ENCODE results near the gene GALNT6. TPM values are rescaled to one million over a fixed set of nuclear protein-coding genes. Genes with fewer than 3 reads are reported as not detected.

GALNT6 gene
- total RNA-seq, 4 donors from 2014 or later: 2.1 to 3.5 (median 2.4) TPM

DNA sequence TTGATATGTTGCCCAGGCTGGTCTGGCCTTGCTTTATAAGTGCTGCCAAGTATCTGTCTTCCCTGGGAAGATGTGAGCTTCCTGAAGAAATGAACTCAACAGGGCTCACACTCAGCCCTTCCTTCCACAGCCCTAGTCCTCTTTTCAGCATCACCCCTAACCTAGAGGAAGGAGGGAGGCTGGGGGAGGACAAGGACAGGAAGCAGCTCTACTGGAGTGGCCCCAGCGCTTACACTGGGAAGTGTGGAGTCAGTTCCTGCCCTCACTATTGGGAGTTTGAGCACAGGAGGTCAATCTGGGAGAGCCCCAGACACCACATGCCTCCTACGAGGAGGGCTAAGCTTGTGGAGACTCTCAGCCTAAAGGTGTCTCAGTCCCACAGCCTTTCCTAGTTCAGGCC, 16.8 kb downstream of the GALNT6 start:
- WGBS, 2 donors (ENCODE audit: low coverage in 1 of 2): 55% methylated on average over 1 of the region's 2 CpGs; no CpG with 5 or more reads in 1 of the 2 donors
- no peaks in the 10 kb centered on the region for H3K27me3 ChIP-seq
- no peak for ATAC-seq
- H3K36me3 ChIP-seq: no peaks in the 10 kb centered on the region
- H3K4me3 ChIP-seq: no peak overlapping the region
- no peaks in the 10 kb centered on the region for H3K9me3 ChIP-seq
- no peak overlapping the region for H3K27ac ChIP-seq
- peaks cover 0 to 11% (median 0%) of the 10 kb centered on the region in 3 donors for H3K4me1 ChIP-seq
- TF ChIP-seq EP300 (IDR thresholded peaks at IDR 0.05) (no peak), POLR2AphosphoS5 (IDR thresholded peaks at IDR 0.05) (no peak)

DNA sequence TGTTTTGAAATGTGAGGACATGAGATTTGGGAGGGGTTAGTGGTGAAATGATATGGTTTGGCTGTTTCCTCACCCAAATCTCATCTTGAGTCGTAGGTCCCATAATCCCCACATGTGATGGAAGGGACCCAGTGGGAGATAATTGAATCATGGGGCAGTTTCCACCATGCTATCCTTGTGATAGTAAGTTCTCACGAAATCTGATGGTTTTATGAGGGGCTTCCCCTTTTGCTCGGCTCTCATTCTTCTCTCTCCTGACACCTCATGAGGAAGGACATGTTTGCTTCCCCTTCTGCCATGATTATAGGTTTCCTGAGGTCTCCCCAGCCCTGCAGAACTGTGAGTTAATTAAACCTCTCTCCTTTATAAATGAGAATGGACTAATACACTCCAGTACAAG, 18.0 kb downstream of the GALNT6 start:
- TF ChIP-seq POLR2AphosphoS5 (IDR thresholded peaks at IDR 0.05): no peak
- TF ChIP-seq, protein P1, sequence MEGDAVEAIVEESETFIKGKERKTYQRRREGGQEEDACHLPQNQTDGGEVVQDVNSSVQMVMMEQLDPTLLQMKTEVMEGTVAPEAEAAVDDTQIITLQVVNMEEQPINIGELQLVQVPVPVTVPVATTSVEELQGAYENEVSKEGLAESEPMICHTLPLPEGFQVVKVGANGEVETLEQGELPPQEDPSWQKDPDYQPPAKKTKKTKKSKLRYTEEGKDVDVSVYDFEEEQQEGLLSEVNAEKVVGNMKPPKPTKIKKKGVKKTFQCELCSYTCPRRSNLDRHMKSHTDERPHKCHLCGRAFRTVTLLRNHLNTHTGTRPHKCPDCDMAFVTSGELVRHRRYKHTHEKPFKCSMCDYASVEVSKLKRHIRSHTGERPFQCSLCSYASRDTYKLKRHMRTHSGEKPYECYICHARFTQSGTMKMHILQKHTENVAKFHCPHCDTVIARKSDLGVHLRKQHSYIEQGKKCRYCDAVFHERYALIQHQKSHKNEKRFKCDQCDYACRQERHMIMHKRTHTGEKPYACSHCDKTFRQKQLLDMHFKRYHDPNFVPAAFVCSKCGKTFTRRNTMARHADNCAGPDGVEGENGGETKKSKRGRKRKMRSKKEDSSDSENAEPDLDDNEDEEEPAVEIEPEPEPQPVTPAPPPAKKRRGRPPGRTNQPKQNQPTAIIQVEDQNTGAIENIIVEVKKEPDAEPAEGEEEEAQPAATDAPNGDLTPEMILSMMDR (IDR thresholded peaks at IDR 0.05): no peak
- no peak for TF ChIP-seq POLR2A (IDR thresholded peaks at IDR 0.05)
- no peak for TF ChIP-seq EP300 (IDR thresholded peaks at IDR 0.05)
- no peaks in the 10 kb centered on the region for H3K27me3 ChIP-seq
- H3K9me3 ChIP-seq: no peaks in the 10 kb centered on the region
- WGBS, 2 donors (ENCODE audit: low coverage in 1 of 2): 82 to 87% methylated on average over 3 of the region's 3 CpGs
- no peak overlapping the region for H3K27ac ChIP-seq
- H3K4me1 ChIP-seq: peaks cover 0 to 11% (median 0%) of the 10 kb centered on the region in 3 donors
- H3K4me3 ChIP-seq: no peak overlapping the region
- ATAC-seq: no peak
- no peaks in the 10 kb centered on the region for H3K36me3 ChIP-seq

DNA sequence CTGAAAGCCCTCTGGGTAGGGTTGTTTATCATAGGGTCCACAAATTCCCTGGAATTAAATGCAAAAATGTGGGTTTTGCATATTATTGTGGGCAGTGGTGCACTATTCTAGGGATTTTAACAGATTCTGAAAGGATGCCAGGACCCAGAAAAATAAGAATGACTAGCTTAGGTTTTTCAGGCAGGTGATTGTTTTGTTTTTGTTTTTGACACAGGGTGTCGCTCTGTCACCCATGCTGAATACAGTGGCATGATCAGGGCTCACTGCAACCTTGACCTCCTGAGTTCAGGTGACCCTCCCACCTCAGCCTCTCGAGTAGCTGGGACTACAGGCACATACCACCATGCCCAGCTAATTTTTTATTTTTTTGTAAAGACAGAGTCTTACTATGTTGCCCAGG, 19.2 kb downstream of the GALNT6 start:
- peaks cover 0 to 11% (median 0%) of the 10 kb centered on the region in 3 donors for H3K4me1 ChIP-seq

DNA sequence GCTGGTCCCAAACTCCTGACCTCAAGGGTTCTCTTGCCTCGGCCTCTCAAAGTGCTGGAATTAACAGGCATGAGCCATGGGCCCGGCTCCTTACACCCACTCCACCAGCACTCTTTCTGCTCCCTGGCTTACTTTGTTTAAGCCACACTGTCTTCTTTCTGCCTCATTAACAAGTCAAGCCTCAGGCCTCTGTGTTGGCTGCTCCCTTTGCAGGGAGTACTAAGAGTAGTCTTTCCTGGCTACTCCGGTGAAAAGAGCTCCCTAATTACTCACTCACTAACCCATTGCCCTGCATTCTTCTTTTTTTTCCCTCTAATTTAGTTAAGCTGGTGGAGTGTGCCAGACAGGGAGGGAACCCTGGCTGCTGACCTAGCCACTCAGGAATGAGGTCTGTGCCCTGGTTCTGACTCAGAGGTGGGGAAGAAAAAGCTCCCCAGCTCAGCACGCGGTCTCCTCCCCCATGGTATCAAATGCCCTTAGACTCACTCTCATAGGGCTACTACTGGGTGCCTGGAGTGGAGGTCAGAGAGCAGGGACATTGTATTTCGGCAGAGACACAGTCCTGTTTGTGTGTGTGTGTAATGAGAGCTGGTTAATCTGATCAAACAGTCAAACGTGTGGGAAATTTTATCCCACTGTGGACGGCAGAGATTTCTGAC, 19.8 kb downstream of the GALNT6 start:
- peaks cover 0 to 11% (median 0%) of the 10 kb centered on the region in 3 donors for H3K4me1 ChIP-seq
- H3K4me3 ChIP-seq: no peak overlapping the region
- no peaks in the 10 kb centered on the region for H3K36me3 ChIP-seq
- 12% methylated on average over 6 to 7 of the region's 8 CpGs for WGBS, 2 donors (ENCODE audit: low coverage in 1 of 2)
- peak; percentile 93 for ATAC-seq
- H3K27ac ChIP-seq: peak overlapping the region in 3 of 4 donors; percentile 49 to 66 (median 55)
- no peaks in the 10 kb centered on the region for H3K9me3 ChIP-seq
- H3K27me3 ChIP-seq: no peaks in the 10 kb centered on the region
- TF ChIP-seq, protein P1 (IDR thresholded peaks at IDR 0.05): no peak
- TF ChIP-seq POLR2AphosphoS5 (IDR thresholded peaks at IDR 0.05): peak; percentile 71

More for the DNA sequence above, 19.2 kb downstream of the GALNT6 start:
- H3K27me3 ChIP-seq: no peaks in the 10 kb centered on the region
- TF ChIP-seq, protein P1 (IDR thresholded peaks at IDR 0.05): no peak
- no peak for TF ChIP-seq POLR2A (IDR thresholded peaks at IDR 0.05)
- TF ChIP-seq EP300 (IDR thresholded peaks at IDR 0.05): no peak
- no peak for TF ChIP-seq POLR2AphosphoS5 (IDR thresholded peaks at IDR 0.05)
- no peak overlapping the region for H3K4me3 ChIP-seq
- ATAC-seq: no peak
- H3K27ac ChIP-seq: peak overlapping the region in 3 of 4 donors; percentile 49 to 66 (median 55)
- no peaks in the 10 kb centered on the region for H3K36me3 ChIP-seq
- H3K9me3 ChIP-seq: no peaks in the 10 kb centered on the region
- WGBS, 2 donors (ENCODE audit: low coverage in 1 of 2): 100% methylated on average over 1 to 2 of the region's 2 CpGs

DNA sequence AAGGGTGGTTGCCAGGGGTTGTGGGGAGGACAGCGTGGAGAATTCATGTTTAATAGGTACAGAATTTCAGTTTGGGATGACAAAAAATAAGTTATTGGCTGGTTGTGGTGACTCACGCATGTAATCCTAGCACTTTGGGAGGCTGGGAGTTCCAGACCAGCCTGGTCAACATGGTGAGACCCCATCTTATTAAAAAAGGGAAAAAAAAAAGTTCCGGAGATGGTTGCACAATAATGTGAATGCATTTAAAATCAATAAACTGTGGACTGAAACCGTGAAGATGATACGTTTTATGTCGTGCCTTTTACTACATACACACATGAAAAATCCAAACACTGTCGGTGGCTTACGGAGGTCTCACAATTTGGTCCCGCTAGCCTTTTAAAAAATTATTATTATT, 20.5 kb downstream of the GALNT6 start:
- Histone ChIP-seq H3K27ac (no peak overlapping the region), H3K9me3 (no peaks in the 10 kb centered on the region), H3K27me3 (no peaks in the 10 kb centered on the region), H3K4me3 (no peak overlapping the region), H3K4me1 (peaks cover 0 to 11% (median 0%) of the 10 kb centered on the region in 3 donors), H3K36me3 (no peaks in the 10 kb centered on the region)
- no peak for ATAC-seq
- no peak for TF ChIP-seq POLR2AphosphoS5 (IDR thresholded peaks at IDR 0.05)
- no peak for TF ChIP-seq EP300 (IDR thresholded peaks at IDR 0.05)
- TF ChIP-seq, protein P1 (IDR thresholded peaks at IDR 0.05): no peak
- no peak for TF ChIP-seq POLR2A (IDR thresholded peaks at IDR 0.05)
- 74 to 95% methylated on average over 3 to 9 of the region's 9 CpGs for WGBS, 2 donors (ENCODE audit: low coverage in 1 of 2)
